ENCODE measurements around the gene ANKRD17. TPM values are rescaled to one million over a fixed set of nuclear protein-coding genes. Genes with fewer than 3 reads are reported as not detected.
"Not testable (repeated sequence)": the region's sequence is repeated elsewhere in the genome, so short reads cannot be mapped to it uniquely, and the experiment has no call there.

Gene ANKRD17
- total RNA-seq, 1 donor from 2014 or later, result 65.8 TPM

DNA sequence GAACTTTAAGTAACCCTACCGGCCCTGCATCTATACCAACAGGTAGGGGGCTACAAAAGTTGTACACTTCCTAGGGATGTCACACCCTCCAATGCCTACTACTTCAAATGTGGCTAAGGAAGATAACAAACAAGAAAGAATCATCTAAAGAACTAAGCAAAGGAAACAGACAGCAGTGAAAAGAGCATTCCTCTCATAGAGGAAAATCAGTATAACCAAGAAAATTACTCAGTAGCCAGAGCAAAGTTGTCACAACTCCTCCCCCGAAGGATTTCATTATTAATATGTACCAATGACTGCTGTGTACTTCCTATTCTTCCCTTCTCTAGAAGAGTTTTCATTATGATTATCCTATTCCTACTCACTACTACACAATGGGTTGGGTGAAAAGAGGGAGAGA lies 12.6 kb downstream of the ANKRD17 start:
- no peak for DNase-seq (ENCODE audit: low spot score)

DNA sequence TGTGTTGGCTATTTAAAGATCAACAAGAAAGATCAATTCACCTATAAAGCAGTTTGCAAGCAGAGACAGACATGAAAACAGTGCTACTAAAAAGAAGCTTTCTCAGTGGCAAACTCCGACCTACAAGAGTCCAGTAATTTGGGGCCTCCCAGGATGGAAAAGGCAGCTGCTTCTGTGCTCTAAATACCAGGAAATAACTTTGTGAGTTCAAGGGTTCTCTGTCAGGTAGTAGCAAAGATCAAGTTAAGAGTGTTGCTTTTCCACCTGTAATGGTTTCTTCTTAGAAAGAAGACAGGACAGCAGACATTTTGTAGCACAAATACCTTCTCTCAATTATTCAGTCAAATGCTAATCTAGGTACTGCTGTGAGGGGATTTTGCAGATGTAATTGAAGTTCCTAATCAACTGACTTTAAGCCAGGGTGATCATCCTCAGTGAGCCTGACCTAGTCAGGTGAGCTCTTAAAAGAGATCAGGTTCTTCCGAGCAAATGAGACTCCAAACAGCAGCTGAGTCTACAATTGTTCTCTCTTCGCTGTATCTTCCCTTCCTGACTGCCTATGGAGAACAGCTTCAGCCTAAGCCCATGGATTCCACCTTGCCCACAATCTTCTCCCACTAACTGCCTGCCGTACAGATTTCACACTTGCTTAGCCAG lies 13.5 kb downstream of the ANKRD17 start:
- no peak for DNase-seq (ENCODE audit: low spot score)

DNA sequence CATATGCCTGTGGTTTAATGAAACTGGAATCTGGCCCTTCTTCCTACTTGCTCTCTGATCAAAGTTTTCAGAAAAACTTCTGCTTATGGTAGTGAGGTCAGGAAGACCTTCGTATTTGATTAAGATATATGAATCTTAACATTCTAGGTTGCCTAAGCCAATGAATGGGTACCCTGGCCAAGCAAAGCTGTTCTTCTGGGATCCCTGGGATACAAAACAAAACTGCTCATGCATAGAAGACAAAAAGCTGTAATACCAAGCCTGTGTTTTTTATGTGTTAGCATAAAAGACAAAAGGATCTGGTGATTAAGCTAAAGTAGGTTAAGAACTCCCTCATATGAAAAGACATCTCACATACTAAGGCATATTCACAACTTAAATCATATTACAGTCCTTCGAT lies 21.6 kb downstream of the ANKRD17 start:
- DNase-seq (ENCODE audit: low spot score), result no peak

DNA sequence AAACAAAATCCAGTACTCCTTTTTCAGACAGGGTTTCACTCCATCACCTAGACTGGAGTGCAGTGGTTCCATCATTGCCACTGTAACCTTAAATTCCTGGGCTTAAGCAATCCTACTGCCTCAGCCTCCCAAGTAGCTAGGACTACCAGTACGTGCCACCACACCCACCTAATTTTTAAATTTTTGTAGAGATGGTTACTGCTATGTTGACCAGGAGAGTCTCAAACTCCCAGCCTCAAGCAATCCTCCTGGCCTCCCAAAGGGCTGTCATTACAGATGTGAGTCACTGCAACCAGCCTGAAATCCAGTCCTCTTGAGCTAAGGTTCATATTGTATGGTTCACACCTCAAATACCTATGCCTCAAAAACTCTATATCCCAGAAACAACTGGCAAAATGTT lies 22.4 kb downstream of the ANKRD17 start:
- DNase-seq (ENCODE audit: low spot score), result no peak

DNA sequence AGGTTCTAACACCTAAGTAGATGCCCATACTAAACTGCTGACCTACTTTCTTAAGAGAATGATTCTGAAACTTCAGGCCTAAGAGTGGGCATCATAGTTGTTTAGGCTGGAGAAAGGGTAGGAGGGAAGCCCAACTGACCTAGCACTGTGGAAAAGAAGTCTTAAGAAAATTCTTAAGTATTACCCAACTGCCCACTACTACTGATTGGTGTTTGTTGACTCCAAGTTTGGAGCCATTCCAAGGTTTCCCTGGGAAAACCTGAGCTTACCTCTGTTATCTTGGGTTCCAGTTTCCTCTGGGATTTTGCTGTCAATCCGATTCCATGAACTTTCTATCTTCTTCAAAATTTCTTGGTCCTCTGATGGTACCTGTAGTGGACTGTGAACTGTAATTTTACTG lies 23.9 kb downstream of the ANKRD17 start:
- no peak for DNase-seq (ENCODE audit: low spot score)

DNA sequence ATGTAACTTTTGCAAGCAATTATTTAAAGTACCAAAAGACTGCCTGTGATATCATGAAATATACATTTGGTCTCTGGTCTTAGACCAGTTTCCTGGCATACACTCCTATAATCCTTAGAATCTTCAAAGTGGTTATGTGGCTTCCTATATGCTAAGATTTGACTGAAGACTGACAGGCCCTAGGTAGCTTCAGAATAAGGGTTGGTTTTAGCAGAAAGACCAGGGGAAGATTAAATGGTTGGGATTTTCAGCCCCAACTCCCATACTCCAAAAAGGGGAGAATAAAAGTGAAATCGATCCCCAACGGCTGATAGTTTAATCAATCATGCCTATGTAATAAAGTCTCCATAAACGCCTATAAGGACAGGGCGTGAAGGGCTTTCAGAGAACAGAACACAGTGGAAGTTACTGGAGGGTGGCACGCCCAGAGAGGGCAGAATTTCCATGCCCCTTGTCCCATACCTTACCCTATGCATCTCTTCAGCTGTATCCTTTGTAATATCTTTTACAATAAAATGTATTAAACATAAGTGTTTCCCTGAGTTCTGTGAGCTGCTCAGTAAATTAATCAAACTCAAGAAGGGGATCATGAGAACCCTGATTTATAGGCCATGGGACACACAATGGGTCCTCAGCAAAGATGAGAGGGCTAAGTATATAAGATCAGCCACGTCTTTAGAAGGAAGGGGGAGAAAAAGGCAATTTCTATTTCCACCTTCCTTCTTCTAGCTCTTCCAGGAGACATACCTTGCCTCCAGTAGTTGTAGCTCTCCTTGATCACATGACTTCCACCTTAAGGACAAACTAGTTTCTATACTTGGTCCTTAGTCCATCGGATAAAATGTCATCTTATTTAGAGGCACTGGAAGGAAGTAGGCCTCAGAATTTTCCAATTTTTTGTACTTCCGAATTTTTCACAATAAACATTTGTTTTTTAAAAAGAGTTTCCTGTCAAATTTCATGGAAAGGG lies 26.8 kb downstream of the ANKRD17 start:
- DNase-seq (ENCODE audit: low spot score), result no peak

DNA sequence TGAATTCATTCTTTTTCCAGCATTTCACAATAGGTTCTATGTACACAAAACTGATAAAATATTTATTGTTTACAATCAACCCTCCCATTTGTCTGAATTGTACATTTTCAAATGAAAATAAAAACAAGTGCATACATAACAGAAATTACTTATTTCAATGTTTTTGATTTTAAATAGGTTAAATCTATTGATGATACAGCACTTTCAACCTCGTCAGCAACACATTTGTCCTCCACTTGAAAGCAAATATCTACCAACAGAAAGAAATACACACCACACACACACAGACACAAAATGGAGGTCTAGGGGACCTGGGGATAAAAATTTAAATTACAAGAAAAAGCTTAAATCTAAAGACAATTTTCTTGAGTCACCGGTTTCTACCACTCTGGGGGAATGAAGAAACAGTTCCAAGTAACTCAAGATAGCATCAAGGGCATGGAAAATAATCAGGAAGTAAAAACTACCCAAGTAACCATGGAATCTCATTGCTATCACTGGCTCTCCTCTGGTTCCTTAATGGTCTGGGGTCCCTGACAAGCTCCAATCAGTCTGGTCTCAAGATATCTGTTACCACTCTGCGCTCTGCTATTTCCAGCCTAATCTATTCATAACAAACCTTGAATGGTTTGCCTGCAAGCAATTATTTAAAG lies 27.6 kb downstream of the ANKRD17 start:
- no peak for DNase-seq (ENCODE audit: low spot score)

DNA sequence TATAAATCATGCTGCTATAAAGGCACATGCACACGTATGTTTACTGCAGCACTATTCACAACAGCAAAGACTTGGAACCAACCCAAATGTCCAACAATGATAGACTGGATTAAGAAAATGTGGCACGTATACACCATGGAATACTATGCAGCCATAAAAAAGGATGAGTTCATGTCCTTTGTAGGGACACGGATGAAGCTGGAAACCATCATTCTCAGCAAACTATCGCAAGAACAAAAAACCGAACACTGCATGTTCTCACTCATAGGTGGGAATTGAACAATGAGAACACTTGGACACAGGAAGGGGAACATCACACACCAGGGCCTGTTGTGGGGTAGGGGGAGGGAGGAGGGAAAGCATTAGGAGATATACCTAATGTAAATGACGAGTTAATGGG lies 29.8 kb downstream of the ANKRD17 start:
- DNase-seq (ENCODE audit: low spot score), result not testable (repeated sequence)

DNA sequence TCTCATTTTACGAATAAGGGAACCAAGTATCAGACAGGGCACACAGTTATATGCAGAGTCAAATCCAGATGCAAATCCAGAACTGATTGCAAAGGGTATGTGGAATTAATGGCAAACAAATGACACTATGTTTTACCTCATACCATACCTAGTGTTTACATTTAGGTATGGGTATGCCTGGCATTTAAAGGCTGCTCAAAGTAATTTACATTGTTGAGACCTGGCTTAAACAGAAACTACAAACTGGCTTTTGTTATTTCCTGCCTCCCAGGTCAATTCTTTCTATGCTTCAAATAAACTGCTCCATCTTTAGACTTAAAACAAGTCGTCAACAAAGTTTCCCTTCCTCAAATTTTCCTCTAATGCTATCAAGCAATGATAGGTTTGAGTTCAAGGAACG lies 33.7 kb downstream of the ANKRD17 start:
- DNase-seq (ENCODE audit: low spot score), result no peak

DNA sequence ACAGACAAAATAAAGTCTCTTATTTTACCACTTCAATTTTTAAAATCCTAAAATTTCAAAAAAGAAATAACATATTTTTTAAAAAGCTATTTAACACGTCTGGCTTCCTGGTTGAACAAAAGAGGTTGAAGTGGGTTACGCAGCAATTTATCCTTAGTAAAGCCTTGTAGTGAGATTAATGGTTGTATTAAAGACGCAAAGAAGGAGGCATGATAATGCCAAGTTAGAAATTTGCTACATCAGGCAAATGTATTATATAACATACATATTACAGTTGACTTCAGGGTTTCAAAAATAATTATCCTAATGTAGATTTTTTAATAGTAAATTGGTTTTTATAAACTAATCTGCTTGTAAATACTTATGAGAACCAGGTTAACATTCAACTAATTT lies 35.3 kb downstream of the ANKRD17 start:
- no peak for DNase-seq (ENCODE audit: low spot score)

DNA sequence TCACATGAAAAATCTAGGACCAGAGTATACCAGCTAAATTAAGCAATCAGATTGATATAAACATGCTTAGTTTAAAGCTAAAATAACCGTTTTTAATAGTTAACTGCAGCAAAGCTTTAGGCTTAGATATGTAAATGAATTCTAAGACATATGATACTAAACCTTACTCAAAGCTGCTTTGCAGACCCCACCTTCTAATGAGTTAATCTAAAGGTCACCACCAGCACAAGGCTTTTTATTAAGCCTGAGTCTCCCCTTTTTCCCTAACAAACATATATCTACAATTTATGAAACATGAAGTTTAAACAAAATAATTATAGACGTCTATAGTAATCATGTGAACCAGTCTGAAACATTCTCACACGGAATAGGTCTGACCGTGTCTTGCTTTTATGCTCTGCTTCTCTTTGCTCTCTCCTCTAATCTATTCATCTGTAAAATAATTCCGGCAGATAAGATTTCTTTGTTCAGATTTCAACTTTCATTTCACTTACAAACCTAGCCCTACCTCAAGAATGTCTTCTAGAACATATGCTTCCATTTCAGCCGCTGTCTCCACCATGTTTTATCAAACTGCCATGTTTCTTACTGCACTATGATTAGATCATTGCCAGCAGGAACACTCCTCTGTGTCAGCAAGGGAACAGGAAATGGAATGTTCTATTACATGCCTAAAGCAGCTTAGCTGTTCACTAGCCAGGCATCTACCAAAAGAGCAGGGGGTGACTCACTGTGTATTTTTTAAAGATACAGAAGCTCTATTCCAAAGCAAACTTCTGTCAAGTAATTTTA lies 35.9 kb downstream of the ANKRD17 start:
- DNase-seq (ENCODE audit: low spot score), result no peak

DNA sequence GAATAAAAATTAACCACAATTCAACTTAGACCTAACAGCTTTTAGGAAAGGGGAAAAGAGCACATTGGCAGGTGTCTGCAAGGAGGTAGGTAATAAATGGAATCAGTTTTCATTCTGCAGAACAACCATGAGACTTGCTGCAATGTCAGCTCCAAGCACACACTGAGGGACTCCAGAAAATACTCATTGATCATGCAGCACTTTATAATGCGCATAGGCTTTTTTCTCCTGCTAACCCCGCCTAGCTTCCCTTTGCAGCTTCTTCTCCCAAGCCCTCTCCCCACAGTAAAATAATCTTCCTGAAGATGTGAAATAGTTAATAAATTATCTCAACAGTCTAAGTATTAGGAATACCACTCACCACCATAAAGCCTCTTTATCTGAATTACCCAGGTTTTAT lies 36.9 kb downstream of the ANKRD17 start:
- DNase-seq (ENCODE audit: low spot score), result no peak

DNA sequence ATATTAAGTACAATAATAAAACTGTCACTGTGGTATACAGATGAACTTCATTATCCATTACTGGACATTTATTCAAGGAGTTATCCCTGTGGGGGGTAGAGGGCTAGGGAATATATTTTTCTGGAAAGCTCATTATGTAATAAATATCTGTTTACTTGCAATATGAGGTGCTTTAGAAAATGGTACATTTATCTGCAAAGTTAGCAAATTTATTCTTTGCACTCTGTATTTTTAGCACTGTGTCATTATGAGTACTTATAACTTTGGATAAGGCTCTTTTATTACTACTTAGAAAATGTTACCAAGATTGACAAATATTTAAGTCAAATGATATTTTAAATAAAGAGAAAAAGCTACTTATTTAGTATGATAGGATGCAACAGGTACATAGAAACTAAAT lies 37.8 kb downstream of the ANKRD17 start:
- no peak for DNase-seq (ENCODE audit: low spot score)

DNA sequence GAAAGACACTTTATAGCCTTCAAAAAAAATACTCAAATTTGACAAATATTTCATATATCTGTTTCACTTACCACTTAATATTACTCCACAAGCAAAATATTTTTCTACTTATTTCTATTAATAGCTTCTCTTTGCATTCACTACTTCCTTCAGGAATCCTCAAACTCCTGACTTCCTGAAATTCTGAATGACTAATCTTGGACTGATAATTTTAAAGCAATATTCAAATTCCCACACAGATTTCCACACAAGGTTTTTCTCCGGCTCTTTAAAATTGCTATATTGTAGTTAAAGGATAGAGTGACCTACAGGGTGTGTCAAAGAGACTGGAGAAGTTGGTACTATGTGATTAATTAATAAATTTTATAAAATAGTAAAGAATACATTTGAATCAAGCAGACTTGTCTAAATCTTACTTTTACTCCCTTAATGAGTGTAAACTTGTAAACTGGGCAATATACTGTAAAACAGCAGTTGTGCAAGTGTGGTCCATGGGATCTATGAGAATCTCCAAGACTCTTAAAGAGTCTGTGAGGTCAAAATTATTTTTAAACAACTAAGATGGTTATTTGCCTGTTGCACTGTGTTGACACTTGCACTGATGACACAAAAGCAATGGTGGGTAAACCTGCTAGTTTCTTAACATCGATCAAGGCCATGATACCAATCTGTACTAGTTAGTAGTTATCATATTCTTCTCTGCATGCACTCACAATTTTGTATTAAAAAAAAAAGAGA lies 44.5 kb downstream of the ANKRD17 start:
- DNase-seq (ENCODE audit: low spot score), result no peak

DNA sequence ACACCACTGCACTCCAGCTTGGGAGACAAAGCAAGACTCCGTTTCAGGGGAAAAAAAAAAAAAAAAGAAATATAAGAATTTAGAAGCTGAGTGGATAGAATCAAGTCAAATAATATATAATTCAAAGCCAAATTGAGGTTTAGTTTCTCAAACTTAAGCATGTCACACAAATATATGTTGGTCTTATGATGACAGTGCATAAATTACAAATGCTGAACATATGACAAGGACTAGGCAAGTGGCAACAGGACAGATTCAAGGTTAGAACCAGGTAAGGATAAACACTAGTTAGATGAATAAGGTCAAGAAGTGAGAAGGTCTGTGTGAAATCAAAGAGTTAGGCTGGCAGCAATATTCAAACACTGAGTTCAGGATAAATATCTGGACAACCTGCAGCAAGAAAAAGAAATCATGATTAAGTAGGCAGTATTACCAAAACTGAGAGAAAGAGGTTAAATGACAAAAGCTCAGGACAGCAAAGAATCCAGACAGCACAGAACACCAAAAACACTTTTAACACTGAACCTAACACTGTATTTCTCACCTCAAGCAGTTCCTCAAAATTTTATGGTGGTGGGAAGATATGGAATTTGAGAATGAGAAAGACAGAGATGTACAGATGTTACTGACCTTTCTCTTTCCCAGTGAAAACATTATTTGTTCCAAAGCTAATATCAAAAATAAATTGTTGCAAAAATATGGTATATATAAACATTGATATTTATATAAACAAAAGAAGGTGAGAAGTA lies 45.4 kb downstream of the ANKRD17 start:
- DNase-seq (ENCODE audit: low spot score), result no peak

DNA sequence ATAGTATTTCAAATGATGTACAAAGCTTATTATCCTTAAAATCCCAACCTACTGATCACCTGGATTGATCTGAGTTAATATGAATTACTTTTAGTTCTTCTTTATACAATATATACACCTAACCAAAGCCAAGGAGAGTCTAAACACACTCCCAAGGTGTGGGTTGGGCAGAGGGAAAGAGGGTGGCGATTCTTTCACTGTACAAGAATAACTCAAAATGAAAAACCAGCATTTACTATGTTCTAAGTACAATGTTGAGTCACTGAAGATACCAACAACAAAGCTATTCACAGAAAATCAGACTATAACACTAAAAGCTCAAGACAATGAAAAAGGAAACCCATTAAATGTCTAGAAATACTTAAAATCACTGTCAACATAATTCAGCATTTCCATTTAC lies 46.6 kb downstream of the ANKRD17 start:
- DNase-seq (ENCODE audit: low spot score), result no peak

DNA sequence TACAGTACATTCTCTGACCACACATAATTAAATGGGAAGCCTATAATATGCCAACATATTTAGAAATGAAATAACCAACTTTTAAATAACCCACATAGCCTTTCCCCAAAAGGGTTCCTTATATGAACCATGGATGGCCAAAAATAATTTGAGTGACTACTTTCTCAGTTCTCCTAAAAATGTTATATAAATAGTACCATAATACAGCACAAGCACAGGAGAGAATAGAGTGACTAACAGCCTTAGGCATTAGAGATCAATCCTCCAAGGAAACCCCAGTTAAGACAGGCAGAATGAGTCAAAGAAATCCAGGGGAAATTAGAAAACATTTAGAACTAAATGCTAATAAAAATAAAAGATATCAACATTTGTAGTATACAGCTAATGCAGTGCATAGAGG lies 50.2 kb downstream of the ANKRD17 start:
- no peak for DNase-seq (ENCODE audit: low spot score)

DNA sequence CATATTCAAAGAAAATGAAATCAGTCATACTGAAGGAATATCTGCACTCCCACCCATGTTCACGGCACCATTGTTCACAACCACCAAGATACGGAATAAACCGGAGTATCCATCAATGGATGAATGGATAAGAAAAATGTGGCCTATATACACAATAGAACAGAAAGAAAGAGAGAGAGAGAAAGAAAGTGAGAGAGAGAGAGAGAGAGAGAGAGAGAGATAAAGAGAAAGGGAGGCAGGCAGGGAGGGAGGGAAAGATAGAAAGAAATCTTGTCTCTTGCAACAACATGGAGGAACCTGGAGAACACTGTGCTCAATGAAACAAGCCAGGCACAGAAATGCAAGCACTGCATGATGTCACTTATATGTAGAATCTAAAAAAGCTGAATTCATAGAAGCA lies 52.4 kb downstream of the ANKRD17 start:
- no peak for DNase-seq (ENCODE audit: low spot score)

DNA sequence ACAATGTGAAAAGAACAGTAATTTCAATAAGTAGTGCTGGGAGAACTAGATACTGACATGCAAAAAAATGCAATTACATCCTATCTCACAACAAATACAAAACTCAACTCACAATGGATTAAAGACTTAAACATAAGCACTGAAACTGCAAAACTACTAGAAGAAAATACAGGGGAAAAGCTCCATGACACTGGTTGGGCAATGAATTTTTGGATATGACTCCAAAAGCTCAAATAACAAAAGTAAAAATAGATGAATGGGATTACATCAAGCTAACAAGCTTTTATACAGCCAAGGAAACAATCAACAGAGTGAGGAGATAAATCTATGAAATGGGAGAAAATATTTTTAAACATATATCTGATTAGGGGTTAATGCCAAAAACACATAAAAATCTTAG lies 53.1 kb downstream of the ANKRD17 start:
- no peak for DNase-seq (ENCODE audit: low spot score)

DNA sequence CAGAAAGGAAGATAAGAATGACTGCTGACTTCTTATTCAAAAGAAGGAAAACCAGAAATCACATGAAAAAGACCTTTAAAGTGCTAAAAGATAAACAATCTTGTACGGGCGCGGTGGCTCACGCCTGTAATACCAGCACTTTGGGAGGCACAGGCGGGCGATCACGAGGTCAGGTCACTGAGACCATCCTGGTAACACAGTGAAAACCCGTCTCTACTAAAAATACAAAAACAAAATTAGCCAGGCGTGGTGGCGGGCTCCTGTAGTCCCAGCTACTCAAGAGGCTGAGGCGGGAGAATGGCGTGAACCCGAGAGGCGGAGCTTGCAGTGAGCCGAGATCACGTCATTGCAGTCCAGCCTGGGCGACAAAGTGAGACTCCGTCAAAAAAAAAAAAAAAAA lies 54.6 kb downstream of the ANKRD17 start:
- not testable (repeated sequence) for DNase-seq (ENCODE audit: low spot score)

Data from mesenteric fat pad (tissue), 1 donor.